ENCODE results near the gene PTH2. TPM values are rescaled to one million over a fixed set of nuclear protein-coding genes. Genes with fewer than 3 reads are reported as not detected.

The PTH2 gene
- total and polyA plus RNA-seq, 2 donors from 2014 or later: not detected

DNA sequence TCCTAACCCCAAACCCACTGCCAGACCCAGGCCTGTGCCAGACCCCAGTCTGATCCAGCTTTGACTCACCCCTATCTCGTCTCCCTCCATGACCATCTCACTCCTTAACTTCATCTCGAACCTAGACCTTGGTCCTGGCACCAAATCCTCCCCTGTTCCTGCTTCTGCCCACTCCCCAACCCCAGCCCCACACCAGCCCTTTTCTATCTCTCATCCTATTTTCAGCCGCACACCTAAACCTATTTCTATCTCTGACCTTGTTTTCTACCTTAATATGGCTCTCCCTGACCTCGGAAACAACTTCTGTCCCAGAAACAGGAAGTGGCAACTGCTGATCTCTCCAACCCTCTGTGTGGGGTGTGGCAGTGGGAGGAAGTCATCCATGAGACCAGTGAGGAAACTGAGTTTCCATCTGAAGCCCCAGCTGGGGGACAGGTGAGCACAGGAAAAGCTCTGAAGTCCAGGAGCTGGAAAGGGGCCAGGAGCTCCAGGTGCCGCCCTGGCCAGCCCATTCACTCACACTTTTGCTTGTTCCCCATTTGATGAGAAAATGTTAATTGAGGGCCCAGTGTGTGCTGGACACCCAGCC, 13.7 kb downstream of the PTH2 start:
- no peaks in the 10 kb centered on the region for H3K27me3 ChIP-seq (ENCODE audit: control insufficient read depth, insufficient read depth, low read length)
- FAIRE-seq: no peak
- intact Hi-C loops (cut with DNase I): no loop called here

DNA sequence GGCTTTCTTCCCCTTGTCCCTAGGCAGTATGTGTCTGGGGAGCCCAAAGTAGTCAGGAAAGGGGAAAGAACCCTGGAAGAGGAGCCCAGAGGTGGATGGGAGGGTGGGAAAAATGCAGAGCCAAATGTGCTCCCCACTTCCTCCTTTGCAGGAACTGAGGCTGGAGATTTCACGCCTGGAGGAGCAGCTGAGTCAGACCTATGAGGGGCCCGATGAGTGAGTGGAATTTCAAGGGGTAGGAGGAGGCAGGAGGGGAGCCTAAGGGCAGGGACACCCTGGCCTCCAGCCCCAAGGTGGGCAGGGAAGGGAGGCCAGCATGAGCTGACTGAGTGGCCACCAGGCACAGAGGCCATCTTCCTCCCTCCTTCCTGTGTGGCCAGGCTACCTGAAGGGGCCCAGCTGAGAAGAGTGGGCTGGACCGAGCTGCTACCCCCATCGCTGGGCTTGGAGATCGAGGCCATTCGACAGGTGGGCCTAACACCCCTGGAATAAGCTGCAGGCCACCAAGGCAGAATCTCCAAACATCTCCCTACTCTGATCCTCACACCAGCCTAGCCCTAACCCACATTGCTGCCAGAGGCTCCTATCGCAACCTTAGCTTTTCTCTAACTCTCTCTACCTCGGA, 14.3 kb downstream of the PTH2 start:
- no peak overlapping the region for H3K4me3 ChIP-seq (ENCODE audit: low read length in 3 of 3)
- intact Hi-C loops (cut with DNase I): no loop called here
- H3K9ac ChIP-seq (ENCODE audit: low read length in 3 of 3): no peak overlapping the region
- TF ChIP-seq, protein P1, sequence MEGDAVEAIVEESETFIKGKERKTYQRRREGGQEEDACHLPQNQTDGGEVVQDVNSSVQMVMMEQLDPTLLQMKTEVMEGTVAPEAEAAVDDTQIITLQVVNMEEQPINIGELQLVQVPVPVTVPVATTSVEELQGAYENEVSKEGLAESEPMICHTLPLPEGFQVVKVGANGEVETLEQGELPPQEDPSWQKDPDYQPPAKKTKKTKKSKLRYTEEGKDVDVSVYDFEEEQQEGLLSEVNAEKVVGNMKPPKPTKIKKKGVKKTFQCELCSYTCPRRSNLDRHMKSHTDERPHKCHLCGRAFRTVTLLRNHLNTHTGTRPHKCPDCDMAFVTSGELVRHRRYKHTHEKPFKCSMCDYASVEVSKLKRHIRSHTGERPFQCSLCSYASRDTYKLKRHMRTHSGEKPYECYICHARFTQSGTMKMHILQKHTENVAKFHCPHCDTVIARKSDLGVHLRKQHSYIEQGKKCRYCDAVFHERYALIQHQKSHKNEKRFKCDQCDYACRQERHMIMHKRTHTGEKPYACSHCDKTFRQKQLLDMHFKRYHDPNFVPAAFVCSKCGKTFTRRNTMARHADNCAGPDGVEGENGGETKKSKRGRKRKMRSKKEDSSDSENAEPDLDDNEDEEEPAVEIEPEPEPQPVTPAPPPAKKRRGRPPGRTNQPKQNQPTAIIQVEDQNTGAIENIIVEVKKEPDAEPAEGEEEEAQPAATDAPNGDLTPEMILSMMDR (IDR thresholded peaks at IDR 0.05; ENCODE audit: borderline replicate concordance, extremely low read depth, insufficient read depth): no peak
- H3K9me3 ChIP-seq (ENCODE audit: control insufficient read depth in 2 of 3, insufficient read depth in 1 of 3, low read length in 3 of 3): no peaks in the 10 kb centered on the region
- H3K36me3 ChIP-seq (ENCODE audit: control insufficient read depth in 2 of 3, insufficient read depth in 3 of 3, low read length in 3 of 3): no peaks in the 10 kb centered on the region
- FAIRE-seq: no peak
- H3K4me1 ChIP-seq (ENCODE audit: control insufficient read depth in 2 of 3, insufficient read depth in 2 of 3, low read depth in 1 of 3, low read length in 3 of 3): no peaks in the 10 kb centered on the region
- DNase-seq: no peak
- H3K27me3 ChIP-seq (ENCODE audit: control insufficient read depth, insufficient read depth, low read length): no peaks in the 10 kb centered on the region
- H3K27ac ChIP-seq (ENCODE audit: low read depth in 2 of 2, low read length in 2 of 2): no peak overlapping the region

More for the DNA sequence above, 13.7 kb downstream of the PTH2 start:
- H3K27ac ChIP-seq (ENCODE audit: low read depth in 2 of 2, low read length in 2 of 2): no peak overlapping the region
- no peaks in the 10 kb centered on the region for H3K9me3 ChIP-seq (ENCODE audit: control insufficient read depth in 2 of 3, insufficient read depth in 1 of 3, low read length in 3 of 3)
- H3K4me3 ChIP-seq (ENCODE audit: low read length in 3 of 3): no peak overlapping the region
- TF ChIP-seq, protein P1 (IDR thresholded peaks at IDR 0.05; ENCODE audit: borderline replicate concordance, extremely low read depth, insufficient read depth): no peak
- no peak overlapping the region for H3K9ac ChIP-seq (ENCODE audit: low read length in 3 of 3)
- no peak for DNase-seq
- H3K4me1 ChIP-seq (ENCODE audit: control insufficient read depth in 2 of 3, insufficient read depth in 2 of 3, low read depth in 1 of 3, low read length in 3 of 3): no peaks in the 10 kb centered on the region
- H3K36me3 ChIP-seq (ENCODE audit: control insufficient read depth in 2 of 3, insufficient read depth in 3 of 3, low read length in 3 of 3): no peaks in the 10 kb centered on the region

DNA sequence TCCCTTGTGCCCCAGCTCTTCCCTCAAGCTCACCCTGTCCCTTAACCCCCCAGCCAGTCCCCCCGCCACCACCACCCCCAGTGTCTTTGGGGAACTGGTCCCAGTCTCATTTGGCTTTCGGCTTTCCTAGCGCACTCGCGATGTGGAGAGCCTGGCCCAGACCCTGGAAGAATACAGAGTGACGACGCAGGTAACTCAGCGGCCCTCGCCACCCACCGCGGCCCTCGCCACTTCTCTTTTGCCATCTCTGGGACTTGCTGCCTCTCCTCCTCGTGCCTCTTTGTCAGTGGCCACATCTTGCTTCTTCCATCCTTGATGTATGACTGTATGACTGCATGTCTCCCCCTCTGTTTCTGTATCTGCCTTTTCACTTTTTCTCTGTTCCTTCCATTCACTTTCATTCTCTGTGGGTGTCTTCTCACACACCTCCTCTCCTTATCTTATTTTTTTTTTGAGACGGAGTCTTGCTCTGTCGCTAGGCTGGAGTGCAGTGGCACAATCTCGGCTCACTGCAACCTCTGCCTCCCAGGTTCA, 15.7 kb downstream of the PTH2 start:
- Histone ChIP-seq H3K9ac (ENCODE audit: low read length in 3 of 3) (no peak overlapping the region), H3K27ac (ENCODE audit: low read depth in 2 of 2, low read length in 2 of 2) (no peak overlapping the region), H3K36me3 (ENCODE audit: control insufficient read depth in 2 of 3, insufficient read depth in 3 of 3, low read length in 3 of 3) (no peaks in the 10 kb centered on the region), H3K4me1 (ENCODE audit: control insufficient read depth in 2 of 3, insufficient read depth in 2 of 3, low read depth in 1 of 3, low read length in 3 of 3) (no peaks in the 10 kb centered on the region), H3K27me3 (ENCODE audit: control insufficient read depth, insufficient read depth, low read length) (no peaks in the 10 kb centered on the region), H3K9me3 (ENCODE audit: control insufficient read depth in 2 of 3, insufficient read depth in 1 of 3, low read length in 3 of 3) (no peaks in the 10 kb centered on the region), H3K4me3 (ENCODE audit: low read length in 3 of 3) (no peak overlapping the region)
- intact Hi-C loops (cut with DNase I): no loop called here
- TF ChIP-seq, protein P1 (IDR thresholded peaks at IDR 0.05; ENCODE audit: borderline replicate concordance, extremely low read depth, insufficient read depth): no peak
- FAIRE-seq (no peak), DNase-seq (no peak)
